Esophagus squamous epithelium (tissue), 5 donors: Measurements from ENCODE around the gene GDI1. TPM values are rescaled to one million over a fixed set of nuclear protein-coding genes. Genes with fewer than 3 reads are reported as not detected.

Experiments used
- DNase-seq: peaks from one replicate; lab custom pipeline; 2025; lab: John Stamatoyannopoulos, UW
- H3K27ac ChIP-seq, 4 donors: fragments of 200-600 bp; sonication (generic); one replicate each; pipeline ENCODE4 v1.5.1; 2016 to 2019; ENCODE audit warnings: mild to moderate bottlenecking in 1 of 4
- H3K27me3 ChIP-seq, 4 donors: fragments of 200-600 bp; sonication (generic); 1 replicate in 3 of 4; 2 replicates in 1 of 4; pipeline versions ENCODE4 v1.5.1 to v1.6.0; 2017 to 2021; ENCODE audit warnings: antibody characterized with exemption in 1 of 4
- H3K36me3 ChIP-seq, 3 donors: fragments of 200-600 bp; sonication (generic); one replicate each; pipeline ENCODE4 v1.5.1; 2016 to 2019
- H3K4me1 ChIP-seq, 3 donors: fragments of 200-600 bp; sonication (generic); one replicate each; pipeline ENCODE4 v1.5.1; 2017 to 2019
- H3K4me3 ChIP-seq, 4 donors: fragments of 200-600 bp; sonication (generic); 1 replicate in 3 of 4; 2 replicates in 1 of 4; pipeline ENCODE4 v1.5.1; 2016 to 2019; ENCODE audit warnings: mild to moderate bottlenecking in 2 of 4, moderate library complexity in 1 of 4
- H3K9me3 ChIP-seq, 3 donors: fragments of 200-600 bp; sonication (generic); one replicate each; pipeline ENCODE4 v1.5.1; 2016 to 2019
- POLR2A ChIP-seq, 4 donors: fragments of 450-650 bp; IDR thresholded peaks; one replicate each; pipeline ENCODE4 v1.6.1; 2017; ENCODE audit warnings: antibody characterized with exemption in 4 of 4, mild to moderate bottlenecking in 4 of 4, moderate library complexity in 3 of 4
- WGBS, 2 donors: methylation state at CpG; one replicate each; pipeline ENCODE4 v1.1.5; 2018; 5-methylcytosine and 5-hydroxymethylcytosine counted together
- intact Hi-C: fragments of 100-400 bp; cut with DNase I; formaldehyde crosslinking; loops from one replicate; pipeline ENCODE4 v1.15.0; 2022
- total RNA-seq, 4 donors: library from RNA; depleted of rRNA; stranded (reverse); fragments of >200 nt; gene quantifications; one replicate each; pipeline ENCODE4 v1.1.0, GENCODE V29; 2016
- TF ChIP-seq, protein P1 (sequence below), 6 experiments: fragments of 450-650 bp in 4 of 6; fragments of 200-600 bp in 2 of 6; sonication (generic) in 2 of 6; IDR thresholded peaks; one replicate each; pipeline ENCODE4 v1.5.1; 2016 to 2019; ENCODE audit warnings: antibody characterized with exemption in 6 of 6, mild to moderate bottlenecking in 4 of 6, moderate library complexity in 4 of 6
- donor health status: DM: yes; HTN: yes; CAD: no.

The GDI1 gene
- total RNA-seq, 4 donors from 2014 or later = 35.2 to 82.6 (median 35.6) TPM

DNA sequence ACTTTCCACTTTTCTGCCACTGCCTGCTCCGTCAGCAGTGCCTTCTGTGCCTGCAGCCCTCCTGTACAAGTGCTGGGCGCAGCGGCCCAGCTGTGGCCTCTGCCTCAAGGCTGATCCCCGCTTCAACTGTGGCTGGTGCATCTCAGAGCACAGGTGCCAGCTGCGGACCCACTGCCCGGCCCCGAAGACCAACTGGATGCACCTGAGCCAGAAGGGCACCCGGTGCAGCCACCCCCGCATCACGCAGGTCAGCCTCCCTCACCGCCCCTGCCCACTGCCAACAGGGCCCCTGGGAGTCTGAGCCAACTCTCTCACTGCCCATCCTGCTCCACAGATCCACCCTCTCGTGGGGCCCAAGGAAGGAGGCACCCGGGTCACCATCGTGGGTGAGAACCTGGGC, 28.6 kb downstream of the GDI1 start:
- WGBS, 2 donors = no CpG with 5 or more reads among the region's 14 CpGs
- no peaks in the 10 kb centered on the region for H3K9me3 ChIP-seq
- intact Hi-C loops = no loop called here
- no peaks in the 10 kb centered on the region for H3K27me3 ChIP-seq
- H3K4me3 ChIP-seq = no peak overlapping the region
- peaks cover 0 to 2% (median 0%) of the 10 kb centered on the region in 3 donors for H3K4me1 ChIP-seq
- no peak overlapping the region for H3K27ac ChIP-seq
- TF ChIP-seq POLR2A (IDR thresholded peaks at IDR 0.05) = no peak
- TF ChIP-seq, protein P1, sequence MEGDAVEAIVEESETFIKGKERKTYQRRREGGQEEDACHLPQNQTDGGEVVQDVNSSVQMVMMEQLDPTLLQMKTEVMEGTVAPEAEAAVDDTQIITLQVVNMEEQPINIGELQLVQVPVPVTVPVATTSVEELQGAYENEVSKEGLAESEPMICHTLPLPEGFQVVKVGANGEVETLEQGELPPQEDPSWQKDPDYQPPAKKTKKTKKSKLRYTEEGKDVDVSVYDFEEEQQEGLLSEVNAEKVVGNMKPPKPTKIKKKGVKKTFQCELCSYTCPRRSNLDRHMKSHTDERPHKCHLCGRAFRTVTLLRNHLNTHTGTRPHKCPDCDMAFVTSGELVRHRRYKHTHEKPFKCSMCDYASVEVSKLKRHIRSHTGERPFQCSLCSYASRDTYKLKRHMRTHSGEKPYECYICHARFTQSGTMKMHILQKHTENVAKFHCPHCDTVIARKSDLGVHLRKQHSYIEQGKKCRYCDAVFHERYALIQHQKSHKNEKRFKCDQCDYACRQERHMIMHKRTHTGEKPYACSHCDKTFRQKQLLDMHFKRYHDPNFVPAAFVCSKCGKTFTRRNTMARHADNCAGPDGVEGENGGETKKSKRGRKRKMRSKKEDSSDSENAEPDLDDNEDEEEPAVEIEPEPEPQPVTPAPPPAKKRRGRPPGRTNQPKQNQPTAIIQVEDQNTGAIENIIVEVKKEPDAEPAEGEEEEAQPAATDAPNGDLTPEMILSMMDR (IDR thresholded peaks at IDR 0.05) = no peak
- DNase-seq = no peak
- H3K36me3 ChIP-seq = peaks cover 0 to 78% (median 0%) of the 10 kb centered on the region in 3 donors

DNA sequence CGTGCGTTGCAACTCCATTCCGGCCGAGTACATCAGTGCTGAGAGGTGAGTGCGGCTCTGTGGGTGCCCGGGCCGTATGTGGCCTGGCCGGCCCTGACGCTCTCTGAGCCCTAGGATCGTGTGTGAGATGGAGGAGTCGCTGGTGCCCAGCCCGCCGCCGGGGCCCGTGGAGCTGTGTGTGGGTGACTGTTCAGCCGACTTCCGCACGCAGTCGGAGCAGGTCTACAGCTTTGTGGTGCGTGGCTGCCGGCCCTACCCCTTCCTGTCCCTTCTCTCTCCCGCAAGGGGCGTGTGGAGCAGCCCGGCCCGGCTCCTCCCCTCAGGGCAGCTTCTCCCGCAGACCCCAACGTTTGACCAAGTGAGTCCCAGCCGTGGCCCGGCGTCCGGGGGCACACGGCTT, 29.1 kb downstream of the GDI1 start:
- H3K36me3 ChIP-seq = peaks cover 0 to 83% (median 0%) of the 10 kb centered on the region in 3 donors
- H3K27ac ChIP-seq = no peak overlapping the region
- intact Hi-C loops = no loop called here
- H3K9me3 ChIP-seq = no peaks in the 10 kb centered on the region
- H3K27me3 ChIP-seq = no peaks in the 10 kb centered on the region
- 92% methylated on average over 5 of the region's 32 CpGs; no CpG with 5 or more reads in 1 of the 2 donors for WGBS, 2 donors
- no peak for TF ChIP-seq POLR2A (IDR thresholded peaks at IDR 0.05)
- TF ChIP-seq, protein P1 (IDR thresholded peaks at IDR 0.05) = no peak
- no peak for DNase-seq
- H3K4me1 ChIP-seq = no peaks in the 10 kb centered on the region
- no peak overlapping the region for H3K4me3 ChIP-seq

DNA sequence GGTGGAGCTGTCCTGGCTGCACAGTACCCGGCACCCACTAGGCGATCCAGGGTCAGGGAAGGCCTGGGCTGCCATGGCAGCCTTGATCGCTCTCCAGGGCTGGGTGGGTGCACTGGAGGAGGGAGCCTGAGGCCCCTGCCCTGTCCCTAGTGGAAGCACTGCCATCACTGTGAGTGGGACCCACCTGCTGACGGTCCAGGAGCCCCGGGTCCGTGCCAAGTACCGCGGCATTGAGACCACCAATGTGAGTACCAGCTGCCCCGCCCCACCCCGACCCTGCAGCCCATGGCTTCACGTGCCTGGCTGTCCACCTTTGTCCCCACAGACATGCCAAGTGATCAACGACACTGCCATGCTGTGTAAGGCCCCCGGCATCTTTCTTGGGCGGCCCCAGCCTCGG, 30.0 kb downstream of the GDI1 start:
- Histone ChIP-seq H3K27me3 (no peaks in the 10 kb centered on the region), H3K4me1 (no peaks in the 10 kb centered on the region), H3K27ac (no peak overlapping the region), H3K4me3 (no peak overlapping the region), H3K9me3 (no peaks in the 10 kb centered on the region), H3K36me3 (peaks cover 0 to 88% (median 0%) of the 10 kb centered on the region in 3 donors)
- TF ChIP-seq POLR2A (IDR thresholded peaks at IDR 0.05) = no peak
- TF ChIP-seq, protein P1 (IDR thresholded peaks at IDR 0.05) = no peak
- DNase-seq = no peak
- intact Hi-C loops = no loop called here
- WGBS, 2 donors = no CpG with 5 or more reads among the region's 15 CpGs

DNA sequence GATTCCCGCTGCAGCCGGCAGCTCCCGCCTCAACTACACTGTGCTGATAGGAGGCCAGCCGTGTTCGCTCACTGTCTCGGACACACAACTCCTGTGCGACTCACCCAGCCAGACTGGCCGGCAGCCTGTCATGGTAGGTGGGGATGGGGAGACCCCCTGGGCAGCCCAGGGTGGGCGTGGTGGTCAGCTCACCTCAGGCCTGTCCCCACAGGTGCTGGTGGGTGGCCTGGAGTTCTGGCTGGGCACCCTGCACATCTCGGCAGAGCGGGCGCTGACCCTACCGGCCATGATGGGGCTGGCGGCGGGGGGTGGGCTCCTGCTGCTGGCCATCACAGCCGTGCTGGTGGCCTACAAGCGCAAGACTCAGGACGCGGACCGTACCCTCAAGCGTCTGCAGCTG, 30.6 kb downstream of the GDI1 start:
- Histone ChIP-seq H3K9me3 (no peaks in the 10 kb centered on the region), H3K36me3 (peaks cover 0 to 88% (median 0%) of the 10 kb centered on the region in 3 donors), H3K4me3 (no peak overlapping the region), H3K4me1 (no peaks in the 10 kb centered on the region), H3K27ac (no peak overlapping the region), H3K27me3 (no peaks in the 10 kb centered on the region)
- WGBS, 2 donors = 96% methylated on average over 4 of the region's 21 CpGs; no CpG with 5 or more reads in 1 of the 2 donors
- no peak for DNase-seq
- intact Hi-C loops = no loop called here
- TF ChIP-seq POLR2A (IDR thresholded peaks at IDR 0.05) = no peak
- TF ChIP-seq, protein P1 (IDR thresholded peaks at IDR 0.05) = no peak

DNA sequence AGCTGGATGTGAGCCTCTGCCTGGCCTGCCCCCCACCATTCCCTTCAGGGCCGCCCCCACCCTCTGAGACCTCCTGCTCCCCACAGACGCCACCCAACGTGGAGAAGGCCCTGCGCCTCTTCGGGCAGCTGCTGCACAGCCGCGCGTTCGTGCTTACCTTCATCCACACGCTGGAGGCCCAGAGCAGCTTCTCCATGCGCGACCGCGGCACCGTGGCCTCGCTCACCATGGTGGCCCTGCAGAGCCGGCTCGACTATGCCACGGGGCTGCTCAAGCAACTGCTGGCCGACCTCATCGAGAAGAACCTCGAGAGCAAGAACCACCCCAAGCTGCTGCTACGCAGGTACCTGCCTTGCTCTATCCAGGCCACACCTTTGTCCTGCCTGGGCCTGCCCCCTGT, 31.3 kb downstream of the GDI1 start:
- intact Hi-C loops = no loop called here
- no peak overlapping the region for H3K4me3 ChIP-seq
- no peaks in the 10 kb centered on the region for H3K4me1 ChIP-seq
- no peak overlapping the region for H3K27ac ChIP-seq
- DNase-seq = no peak
- H3K9me3 ChIP-seq = no peaks in the 10 kb centered on the region
- H3K27me3 ChIP-seq = no peaks in the 10 kb centered on the region
- H3K36me3 ChIP-seq = peaks cover 0 to 83% (median 0%) of the 10 kb centered on the region in 3 donors
- 95% methylated on average over 15 of the region's 23 CpGs; no CpG with 5 or more reads in 1 of the 2 donors for WGBS, 2 donors
- TF ChIP-seq, protein P1 (IDR thresholded peaks at IDR 0.05) = no peak
